Natural killer cell (primary cell): Measurements from ENCODE around the gene GPNMB. TPM values are rescaled to one million over a fixed set of nuclear protein-coding genes. Genes with fewer than 3 reads are reported as not detected.

Experiments used
- ATAC-seq, 3 donors: fragments of 150-1000 bp in 2 of 3; fragments of 200-7000 bp in 1 of 3; cut with Tn5 transposase; 1 replicate in 1 of 3; 2 replicates in 2 of 3; pipeline ENCODE4 v1.10.0; 2021; ENCODE audit warnings: mild to moderate bottlenecking in 2 of 3, moderate library complexity in 2 of 3
- DNase-seq, 2 donors: peaks; one replicate each; pipeline versions ENCODE4 v3.0.0 to v3.0.0-alpha.2; 2013 to 2021; ENCODE audit warnings: mixed read lengths in 1 of 2
- H3K27ac ChIP-seq: one replicate; pipeline ENCODE4 v1.5.1; 2013; ENCODE audit warnings: mild to moderate bottlenecking, low read length
- H3K27me3 ChIP-seq: one replicate; pipeline ENCODE4 v1.6.1; 2013; ENCODE audit warnings: low read length; ENCODE audit not compliant: control insufficient read depth, insufficient read depth
- H3K36me3 ChIP-seq: one replicate; pipeline ENCODE4 v1.6.1; 2013; ENCODE audit warnings: low read length; ENCODE audit not compliant: control insufficient read depth, insufficient read depth
- H3K4me1 ChIP-seq: one replicate; pipeline ENCODE4 v1.6.1; 2013; ENCODE audit warnings: low read length; ENCODE audit not compliant: control insufficient read depth, insufficient read depth
- H3K4me3 ChIP-seq: one replicate; pipeline ENCODE4 v1.5.1; 2013; ENCODE audit warnings: low read length
- H3K9me3 ChIP-seq: one replicate; pipeline ENCODE4 v1.6.1; 2013; ENCODE audit warnings: low read length; ENCODE audit not compliant: control insufficient read depth, insufficient read depth
- H3K27ac Mint-ChIP-seq, 2 donors: one replicate each; pipeline ENCODE4 v1.8.0; 2022; ENCODE audit warnings: mild to moderate bottlenecking in 2 of 2, mixed read lengths in 2 of 2, moderate library complexity in 1 of 2
- H3K27me3 Mint-ChIP-seq, 2 donors: one replicate each; pipeline ENCODE4 v1.8.0; 2022; ENCODE audit warnings: low read depth in 2 of 2, mixed read lengths in 2 of 2
- H3K36me3 Mint-ChIP-seq: one replicate; pipeline ENCODE4 v1.8.0; 2022; ENCODE audit warnings: mixed read lengths
- H3K4me1 Mint-ChIP-seq, 2 donors: one replicate each; pipeline ENCODE4 v1.8.0; 2022; ENCODE audit warnings: mixed read lengths in 2 of 2
- H3K4me3 Mint-ChIP-seq: one replicate; pipeline ENCODE4 v1.8.0; 2022; ENCODE audit warnings: mild to moderate bottlenecking, moderate library complexity, mixed read lengths
- H3K9me3 Mint-ChIP-seq, 2 donors: one replicate each; pipeline ENCODE4 v1.8.0; 2022; ENCODE audit warnings: mixed read lengths in 2 of 2
- WGBS: methylation state at CpG from one replicate; pipeline ENCODE4 v1.1.7; 2013; ENCODE audit warnings: missing lambda C conversion rate; ENCODE audit not compliant: insufficient coverage; 5-methylcytosine and 5-hydroxymethylcytosine counted together
- intact Hi-C: fragments of 100-400 bp; cut with micrococcal nuclease; formaldehyde crosslinking; loops from one replicate; pipeline ENCODE4 v1.14.2; 2022
- total RNA-seq, 4 donors: library from RNA; stranded (reverse); fragments of 120-200 nt in 1 of 4; gene quantifications; one replicate each; pipeline versions ENCODE4 v1.2.3 to v1.2.4, GENCODE V29; 2013 to 2022
- TF ChIP-seq, protein P1 (sequence below): fragments of 200-600 bp; IDR thresholded peaks from one replicate; pipeline ENCODE4 v1.8.0; 2022; ENCODE audit warnings: antibody characterized with exemption

GPNMB gene
- total RNA-seq, 3 donors from 2014 or later (not counting 1 experiment from before 2014, with no cell fraction given): not detected

DNA sequence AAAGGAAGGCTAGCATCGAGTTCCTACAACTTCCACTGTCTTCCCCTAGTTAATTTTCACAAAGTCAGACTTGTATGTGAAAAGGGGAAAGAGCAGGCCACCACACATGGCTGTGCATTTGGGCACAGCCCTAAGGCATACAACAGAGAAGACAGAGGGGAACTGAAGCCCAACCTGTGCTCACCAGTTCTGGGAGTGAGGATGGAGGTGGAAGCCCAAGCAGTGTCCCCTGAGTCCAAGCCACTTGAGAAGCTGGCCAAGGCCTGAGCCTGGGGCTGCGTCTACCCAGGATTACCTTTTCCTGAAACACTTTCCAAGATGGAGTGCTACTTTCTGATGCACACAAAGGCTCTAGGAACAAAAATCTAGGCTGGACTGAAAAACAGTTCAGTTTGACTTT, 20.3 kb downstream of the GPNMB start:
- Mint-ChIP-seq H3K36me3 (no peaks in the 10 kb centered on the region), H3K9me3 (no peaks in the 10 kb centered on the region), H3K4me1 (no peaks in the 10 kb centered on the region), H3K27ac (no peak overlapping the region), H3K27me3 (peaks cover 2 to 12% of the 10 kb centered on the region in 2 donors), H3K4me3 (no peak overlapping the region)
- no peaks in the 10 kb centered on the region for H3K36me3 ChIP-seq
- H3K27ac ChIP-seq: no peak overlapping the region
- H3K9me3 ChIP-seq: no peaks in the 10 kb centered on the region
- ATAC-seq (no peak), DNase-seq (no peak)
- no peaks in the 10 kb centered on the region for H3K4me1 ChIP-seq
- 83% methylated on average over 1 of the region's 2 CpGs for WGBS
- TF ChIP-seq, protein P1, sequence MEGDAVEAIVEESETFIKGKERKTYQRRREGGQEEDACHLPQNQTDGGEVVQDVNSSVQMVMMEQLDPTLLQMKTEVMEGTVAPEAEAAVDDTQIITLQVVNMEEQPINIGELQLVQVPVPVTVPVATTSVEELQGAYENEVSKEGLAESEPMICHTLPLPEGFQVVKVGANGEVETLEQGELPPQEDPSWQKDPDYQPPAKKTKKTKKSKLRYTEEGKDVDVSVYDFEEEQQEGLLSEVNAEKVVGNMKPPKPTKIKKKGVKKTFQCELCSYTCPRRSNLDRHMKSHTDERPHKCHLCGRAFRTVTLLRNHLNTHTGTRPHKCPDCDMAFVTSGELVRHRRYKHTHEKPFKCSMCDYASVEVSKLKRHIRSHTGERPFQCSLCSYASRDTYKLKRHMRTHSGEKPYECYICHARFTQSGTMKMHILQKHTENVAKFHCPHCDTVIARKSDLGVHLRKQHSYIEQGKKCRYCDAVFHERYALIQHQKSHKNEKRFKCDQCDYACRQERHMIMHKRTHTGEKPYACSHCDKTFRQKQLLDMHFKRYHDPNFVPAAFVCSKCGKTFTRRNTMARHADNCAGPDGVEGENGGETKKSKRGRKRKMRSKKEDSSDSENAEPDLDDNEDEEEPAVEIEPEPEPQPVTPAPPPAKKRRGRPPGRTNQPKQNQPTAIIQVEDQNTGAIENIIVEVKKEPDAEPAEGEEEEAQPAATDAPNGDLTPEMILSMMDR: no peak
- intact Hi-C loops: no loop called here
- H3K27me3 ChIP-seq: no peaks in the 10 kb centered on the region
- H3K4me3 ChIP-seq: no peak overlapping the region

DNA sequence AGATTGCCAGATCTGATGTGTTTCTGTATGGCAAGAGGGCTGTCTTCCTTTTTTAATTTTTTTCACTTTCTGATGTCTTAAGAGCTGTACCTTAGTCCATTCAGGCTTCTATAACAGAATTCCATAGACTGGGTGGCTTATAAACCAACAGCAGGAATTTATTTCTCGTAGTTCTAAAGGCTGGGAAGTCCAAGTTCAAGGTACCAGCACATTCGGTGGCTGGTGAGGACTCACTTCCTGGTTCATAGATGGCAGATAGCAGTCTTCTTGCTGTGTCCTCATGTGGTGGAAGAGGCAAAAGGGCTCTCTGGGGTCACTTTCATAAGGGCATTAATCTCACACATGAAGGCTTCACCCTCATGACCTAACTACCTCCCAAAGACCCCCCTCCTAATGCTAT, 20.8 kb downstream of the GPNMB start:
- Histone ChIP-seq H3K9me3 (no peaks in the 10 kb centered on the region), H3K4me1 (no peaks in the 10 kb centered on the region), H3K36me3 (no peaks in the 10 kb centered on the region), H3K4me3 (no peak overlapping the region), H3K27me3 (no peaks in the 10 kb centered on the region), H3K27ac (no peak overlapping the region)
- intact Hi-C loops: no loop called here
- Mint-ChIP-seq H3K4me1 (no peaks in the 10 kb centered on the region), H3K27me3 (peaks cover 5 to 16% of the 10 kb centered on the region in 2 donors), H3K36me3 (no peaks in the 10 kb centered on the region), H3K4me3 (no peak overlapping the region), H3K27ac (no peak overlapping the region), H3K9me3 (no peaks in the 10 kb centered on the region)
- TF ChIP-seq, protein P1: no peak
- DNase-seq: no peak
- WGBS: 88% methylated on average over 2 of the region's 2 CpGs
- no peak for ATAC-seq

DNA sequence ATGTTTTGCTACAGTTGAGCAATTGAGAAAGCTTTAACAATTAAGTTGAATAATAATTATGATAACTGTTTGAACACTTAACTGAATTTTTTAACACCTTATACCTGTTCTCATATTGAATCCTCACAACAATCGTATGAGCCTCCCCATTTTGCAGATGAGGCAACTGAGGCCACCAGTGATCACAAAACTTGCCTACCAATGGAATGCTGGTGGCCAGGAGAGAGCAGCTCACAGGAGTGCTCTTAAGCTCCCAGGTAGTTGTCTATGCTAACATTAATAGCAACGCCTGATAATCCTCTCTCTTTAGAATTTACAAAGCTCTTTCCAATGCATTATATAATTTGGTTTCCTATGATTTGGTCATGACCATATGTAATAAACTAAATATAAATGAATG, 21.6 kb downstream of the GPNMB start:
- Mint-ChIP-seq H3K4me3 (no peak overlapping the region), H3K4me1 (peaks cover 4 to 5% of the 10 kb centered on the region in 2 donors), H3K9me3 (no peaks in the 10 kb centered on the region), H3K27ac (no peak overlapping the region), H3K36me3 (no peaks in the 10 kb centered on the region), H3K27me3 (peaks cover 7 to 17% of the 10 kb centered on the region in 2 donors)
- H3K36me3 ChIP-seq: no peaks in the 10 kb centered on the region
- 93% methylated on average over 1 of the region's 2 CpGs for WGBS
- H3K4me3 ChIP-seq: no peak overlapping the region
- no peaks in the 10 kb centered on the region for H3K9me3 ChIP-seq
- intact Hi-C loops: no loop called here
- TF ChIP-seq, protein P1: no peak
- H3K27ac ChIP-seq: no peak overlapping the region
- ATAC-seq: no peak
- H3K4me1 ChIP-seq: peaks cover 3% of the 10 kb centered on the region
- DNase-seq: no peak
- H3K27me3 ChIP-seq: no peaks in the 10 kb centered on the region

DNA sequence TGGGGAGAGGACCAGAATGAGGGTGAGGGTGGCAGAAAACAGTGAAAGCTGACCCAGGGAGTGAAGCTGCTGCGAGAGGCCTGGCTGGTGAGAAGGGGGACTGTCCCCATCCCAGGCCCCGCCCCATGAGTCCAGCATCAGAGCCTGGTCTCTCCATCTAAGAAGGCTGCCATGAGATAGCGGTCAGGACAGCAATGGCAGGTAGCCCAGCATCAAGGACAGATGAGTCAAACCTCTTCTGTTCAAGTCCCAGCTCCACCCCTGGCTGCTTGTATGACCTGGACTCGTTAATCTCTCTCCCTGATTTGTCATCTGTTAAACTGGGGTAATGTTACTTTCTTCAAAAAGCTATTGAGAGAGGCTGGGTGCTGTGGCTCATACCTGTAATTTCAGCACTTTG, 22.2 kb downstream of the GPNMB start:
- ATAC-seq (no peak), DNase-seq (no peak)
- intact Hi-C loops: no loop called here
- TF ChIP-seq, protein P1: no peak
- no peaks in the 10 kb centered on the region for H3K36me3 ChIP-seq
- Mint-ChIP-seq H3K36me3 (no peaks in the 10 kb centered on the region), H3K27ac (no peak overlapping the region), H3K27me3 (peaks cover 7 to 17% of the 10 kb centered on the region in 2 donors), H3K4me3 (no peak overlapping the region), H3K9me3 (no peaks in the 10 kb centered on the region), H3K4me1 (peaks cover 9 to 10% of the 10 kb centered on the region in 2 donors)
- H3K27me3 ChIP-seq: no peaks in the 10 kb centered on the region
- no peak overlapping the region for H3K27ac ChIP-seq
- no peak overlapping the region for H3K4me3 ChIP-seq
- H3K9me3 ChIP-seq: no peaks in the 10 kb centered on the region
- H3K4me1 ChIP-seq: peaks cover 7% of the 10 kb centered on the region
- WGBS: 92% methylated on average over 4 of the region's 4 CpGs
